Ascending aorta (tissue), 2 donors: ENCODE results near the gene ANKRD44. TPM values are rescaled to one million over a fixed set of nuclear protein-coding genes. Genes with fewer than 3 reads are reported as not detected.

ENCODE experiments used
- DNase-seq, 2 donors: peaks; one replicate each; pipeline ENCODE4 v3.0.0-alpha.2; 2019; ENCODE audit warnings: low spot score in 2 of 2
- H3K27ac ChIP-seq, 2 donors: fragments of 200-600 bp; sonication (generic); one replicate each; pipeline ENCODE4 v1.5.1; 2016 to 2017; ENCODE audit warnings: mild to moderate bottlenecking in 1 of 2
- H3K27me3 ChIP-seq: fragments of 200-600 bp; sonication (generic); one replicate; pipeline ENCODE4 v1.5.1; 2017
- H3K36me3 ChIP-seq, 2 donors: fragments of 200-600 bp; sonication (generic); one replicate each; pipeline ENCODE4 v1.5.1; 2016
- H3K4me1 ChIP-seq, 2 donors: fragments of 200-600 bp; sonication (generic); one replicate each; pipeline ENCODE4 v1.5.1; 2016 to 2017; ENCODE audit warnings: mild to moderate bottlenecking in 1 of 2
- H3K4me3 ChIP-seq, 2 donors: fragments of 200-600 bp; sonication (generic); one replicate each; pipeline ENCODE4 v1.5.1; 2016 to 2017; ENCODE audit warnings: mild to moderate bottlenecking in 1 of 2
- H3K9me3 ChIP-seq, 2 donors: fragments of 200-600 bp; sonication (generic); one replicate each; pipeline ENCODE4 v1.5.1; 2016
- intact Hi-C: fragments of 100-400 bp; cut with DNase I; formaldehyde crosslinking; loops from one replicate; pipeline ENCODE4 v1.15.1; 2023
- total RNA-seq: library from RNA; depleted of rRNA; stranded (reverse); fragments of >200 nt; gene quantifications from one replicate; pipeline ENCODE4 v1.1.0, GENCODE V29; 2016
- TF ChIP-seq, protein P1 (sequence below), 3 experiments: fragments of 200-600 bp in 2 of 3; fragments of 450-650 bp in 1 of 3; sonication (generic) in 2 of 3; IDR thresholded peaks; one replicate each; pipeline ENCODE4 v1.5.1; 2016 to 2019; ENCODE audit warnings: antibody characterized with exemption in 3 of 3, mild to moderate bottlenecking in 1 of 3, moderate library complexity in 1 of 3

The ANKRD44 gene
- total RNA-seq, 1 donor from 2014 or later = 66.3 TPM

DNA sequence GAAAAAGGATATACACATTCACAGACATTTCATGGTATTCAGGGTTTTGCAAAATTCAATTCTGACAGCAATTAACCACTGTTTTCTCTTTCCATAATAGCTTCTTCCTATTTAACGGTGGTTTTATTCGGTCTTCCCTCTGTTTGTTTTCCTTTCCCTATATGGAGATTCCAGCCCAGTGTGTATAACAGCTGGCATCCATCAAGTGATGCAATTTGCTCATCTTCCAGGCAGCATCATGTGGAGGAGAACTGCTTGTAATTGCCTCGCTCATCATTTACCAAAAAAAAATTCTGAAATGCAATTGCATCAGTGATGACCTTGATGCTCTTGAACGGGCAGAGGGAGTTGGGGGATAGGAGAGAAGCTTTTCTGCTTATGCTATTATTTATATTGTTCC, 218.1 kb downstream of the ANKRD44 start:
- Histone ChIP-seq H3K36me3 (peaks cover 0 to 2% of the 10 kb centered on the region in 2 donors), H3K27me3 (no peaks in the 10 kb centered on the region), H3K9me3 (no peaks in the 10 kb centered on the region), H3K4me3 (no peak overlapping the region), H3K4me1 (no peaks in the 10 kb centered on the region), H3K27ac (no peak overlapping the region)
- intact Hi-C loops = no loop called here
- TF ChIP-seq, protein P1, sequence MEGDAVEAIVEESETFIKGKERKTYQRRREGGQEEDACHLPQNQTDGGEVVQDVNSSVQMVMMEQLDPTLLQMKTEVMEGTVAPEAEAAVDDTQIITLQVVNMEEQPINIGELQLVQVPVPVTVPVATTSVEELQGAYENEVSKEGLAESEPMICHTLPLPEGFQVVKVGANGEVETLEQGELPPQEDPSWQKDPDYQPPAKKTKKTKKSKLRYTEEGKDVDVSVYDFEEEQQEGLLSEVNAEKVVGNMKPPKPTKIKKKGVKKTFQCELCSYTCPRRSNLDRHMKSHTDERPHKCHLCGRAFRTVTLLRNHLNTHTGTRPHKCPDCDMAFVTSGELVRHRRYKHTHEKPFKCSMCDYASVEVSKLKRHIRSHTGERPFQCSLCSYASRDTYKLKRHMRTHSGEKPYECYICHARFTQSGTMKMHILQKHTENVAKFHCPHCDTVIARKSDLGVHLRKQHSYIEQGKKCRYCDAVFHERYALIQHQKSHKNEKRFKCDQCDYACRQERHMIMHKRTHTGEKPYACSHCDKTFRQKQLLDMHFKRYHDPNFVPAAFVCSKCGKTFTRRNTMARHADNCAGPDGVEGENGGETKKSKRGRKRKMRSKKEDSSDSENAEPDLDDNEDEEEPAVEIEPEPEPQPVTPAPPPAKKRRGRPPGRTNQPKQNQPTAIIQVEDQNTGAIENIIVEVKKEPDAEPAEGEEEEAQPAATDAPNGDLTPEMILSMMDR (IDR thresholded peaks at IDR 0.05) = no peak
- no peak for DNase-seq

DNA sequence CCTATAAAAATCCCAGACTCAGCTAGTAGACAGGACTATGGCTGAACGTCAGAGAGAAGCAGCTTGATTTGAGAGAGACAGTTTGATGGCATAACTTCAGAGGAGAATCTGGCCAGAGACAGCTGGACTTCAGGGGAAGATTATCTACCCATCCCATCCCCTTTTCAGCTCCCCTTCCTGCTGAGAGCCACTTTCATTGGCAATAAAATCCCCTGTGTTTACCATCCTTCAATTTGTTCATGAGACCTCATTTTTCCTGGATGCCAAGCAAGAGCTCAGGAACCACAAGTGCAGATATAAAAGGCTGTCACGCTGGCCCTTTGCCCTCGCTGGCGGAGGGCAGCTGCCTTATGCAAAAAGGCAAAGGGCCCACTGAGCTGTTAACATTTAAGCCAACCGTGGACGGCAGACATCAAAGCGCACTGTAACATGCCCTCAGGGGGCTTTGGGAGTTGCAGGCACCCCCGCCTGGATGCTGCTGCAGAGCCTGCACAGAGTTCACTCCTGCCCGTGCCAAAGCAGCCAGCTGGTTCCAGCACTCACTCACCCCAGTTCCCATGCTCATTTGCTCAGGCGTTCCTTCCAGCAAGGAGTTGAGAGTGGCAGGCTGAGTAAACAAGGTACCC, 219.7 kb downstream of the ANKRD44 start:
- H3K27me3 ChIP-seq = no peaks in the 10 kb centered on the region

DNA sequence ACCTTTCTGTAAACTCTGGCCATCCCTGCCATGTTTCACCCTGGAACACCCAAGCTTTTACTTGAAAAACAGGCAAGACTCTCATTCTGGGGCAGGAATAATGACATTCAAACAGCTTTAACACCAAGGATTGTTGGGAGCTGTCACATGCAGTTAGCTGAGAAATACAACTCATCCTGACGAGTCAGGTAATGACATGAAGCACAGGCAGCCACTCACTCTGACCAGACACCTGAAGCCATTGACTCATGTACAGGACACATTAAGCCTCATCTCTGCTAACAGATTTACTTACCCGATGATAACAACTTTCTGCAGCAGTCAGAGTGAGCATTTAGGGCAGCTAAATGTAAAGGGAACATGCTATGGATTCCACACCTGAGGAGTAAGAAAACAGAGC, 220.9 kb downstream of the ANKRD44 start:
- no peaks in the 10 kb centered on the region for H3K27me3 ChIP-seq
- peaks cover 2 to 5% of the 10 kb centered on the region in 2 donors for H3K36me3 ChIP-seq
- H3K9me3 ChIP-seq = no peaks in the 10 kb centered on the region
- TF ChIP-seq, protein P1 (IDR thresholded peaks at IDR 0.05) = no peak
- intact Hi-C loops = no loop called here
- H3K4me1 ChIP-seq = no peaks in the 10 kb centered on the region
- DNase-seq = no peak
- H3K4me3 ChIP-seq = no peak overlapping the region
- H3K27ac ChIP-seq = no peak overlapping the region

More for the DNA sequence above, 219.7 kb downstream of the ANKRD44 start:
- Histone ChIP-seq H3K9me3 (no peaks in the 10 kb centered on the region), H3K27ac (no peak overlapping the region), H3K36me3 (peaks cover 2 to 5% of the 10 kb centered on the region in 2 donors), H3K4me3 (no peak overlapping the region), H3K4me1 (no peaks in the 10 kb centered on the region)
- no peak for DNase-seq
- intact Hi-C loops = no loop called here
- TF ChIP-seq, protein P1 (IDR thresholded peaks at IDR 0.05) = no peak

DNA sequence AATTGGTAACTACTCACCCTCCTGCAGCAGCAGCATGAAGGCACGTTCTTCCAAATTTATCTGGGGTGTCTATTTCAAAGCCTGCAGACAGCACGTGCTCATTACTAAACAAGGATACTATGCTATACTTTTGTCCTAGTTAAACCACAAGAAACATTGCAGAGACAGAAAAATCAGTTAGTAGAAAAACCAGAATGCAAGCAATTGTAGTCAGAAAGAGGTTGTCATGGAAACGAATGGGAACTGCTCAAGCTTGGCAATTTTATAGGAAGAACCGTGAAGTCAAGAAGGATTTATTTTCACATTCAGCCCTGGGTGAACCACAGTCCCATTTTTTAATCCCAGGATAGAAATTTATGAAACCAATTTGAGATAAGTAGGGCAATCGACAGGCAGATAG, 221.9 kb downstream of the ANKRD44 start:
- DNase-seq = no peak
- intact Hi-C loops = no loop called here
- H3K27me3 ChIP-seq = no peaks in the 10 kb centered on the region
- TF ChIP-seq, protein P1 (IDR thresholded peaks at IDR 0.05) = no peak
- H3K4me1 ChIP-seq = no peaks in the 10 kb centered on the region
- no peak overlapping the region for H3K4me3 ChIP-seq
- H3K9me3 ChIP-seq = no peaks in the 10 kb centered on the region
- no peak overlapping the region for H3K27ac ChIP-seq
- peaks cover 2 to 5% of the 10 kb centered on the region in 2 donors for H3K36me3 ChIP-seq

DNA sequence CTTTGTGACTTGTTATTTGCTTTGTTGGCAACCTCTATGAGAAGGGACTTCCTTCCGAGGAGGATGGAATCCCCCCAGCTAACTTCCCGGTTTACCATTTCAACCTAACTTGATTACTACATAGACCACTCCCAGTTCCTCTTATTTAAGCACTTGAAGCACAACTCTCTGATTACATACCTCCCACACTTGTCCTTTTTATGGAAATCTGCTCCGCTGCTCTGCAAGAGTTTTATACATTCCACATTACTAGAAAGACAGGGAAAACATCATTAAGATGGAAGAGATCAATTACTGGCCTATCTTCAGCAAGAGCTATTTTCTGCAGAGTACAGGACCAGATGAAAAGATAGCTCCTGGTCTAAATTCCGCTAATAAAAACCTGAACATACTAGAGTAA, 224.1 kb downstream of the ANKRD44 start:
- intact Hi-C loops = no loop called here
- Histone ChIP-seq H3K4me1 (no peaks in the 10 kb centered on the region), H3K27me3 (no peaks in the 10 kb centered on the region), H3K9me3 (no peaks in the 10 kb centered on the region), H3K4me3 (no peak overlapping the region), H3K36me3 (peaks cover 5% of the 10 kb centered on the region in 2 donors), H3K27ac (no peak overlapping the region)
- TF ChIP-seq, protein P1 (IDR thresholded peaks at IDR 0.05) = no peak
- no peak for DNase-seq

DNA sequence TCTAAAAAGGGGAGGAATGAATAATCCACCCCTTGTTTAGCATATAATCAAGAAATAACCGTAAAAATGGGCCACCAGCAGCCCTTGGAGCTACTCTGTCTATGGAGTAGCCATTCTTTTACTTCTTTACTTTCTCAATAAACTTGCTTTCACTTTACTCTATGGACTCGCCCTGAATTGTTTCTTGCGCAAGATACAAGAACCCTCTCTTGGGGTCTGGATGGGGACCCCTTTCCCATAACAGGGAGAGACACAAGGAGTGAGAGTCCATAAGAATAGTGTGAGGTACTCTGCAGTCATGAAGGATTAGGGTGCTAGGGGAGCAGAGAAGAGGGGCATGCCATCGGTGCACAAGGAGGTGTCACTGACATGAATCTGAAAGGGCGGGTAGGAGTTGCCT, 224.9 kb downstream of the ANKRD44 start:
- TF ChIP-seq, protein P1 (IDR thresholded peaks at IDR 0.05) = no peak
- Histone ChIP-seq H3K27me3 (no peaks in the 10 kb centered on the region), H3K27ac (no peak overlapping the region), H3K9me3 (no peaks in the 10 kb centered on the region), H3K36me3 (peaks cover 3 to 5% of the 10 kb centered on the region in 2 donors), H3K4me3 (no peak overlapping the region), H3K4me1 (peaks cover 4 to 7% of the 10 kb centered on the region in 2 donors)
- no peak for DNase-seq
- intact Hi-C loops = no loop called here
